Upper lobe of left lung (tissue), 6 donors: Measurements from ENCODE around the gene TAGLN. TPM values are rescaled to one million over a fixed set of nuclear protein-coding genes. Genes with fewer than 3 reads are reported as not detected.

Experiments used
- ATAC-seq, 2 donors: fragments of 200-7000 bp; cut with Tn5 transposase; one replicate each; pipeline ENCODE4 v1.9.1; 2022; ENCODE audit warnings: mild to moderate bottlenecking in 2 of 2, moderate library complexity in 2 of 2; ENCODE audit not compliant: low FRiP score in 2 of 2
- DNase-seq, 2 donors: peaks; one replicate each; pipeline ENCODE4 v3.0.0-alpha.2; 2019 to 2020
- H3K27ac ChIP-seq, 4 donors: fragments of 200-600 bp; sonication (generic); one replicate each; pipeline ENCODE4 v1.5.1; 2016 to 2019
- H3K27me3 ChIP-seq, 4 donors: fragments of 200-600 bp; sonication (generic); one replicate each; pipeline ENCODE4 v1.5.1; 2017 to 2019
- H3K36me3 ChIP-seq, 4 donors: fragments of 200-600 bp; sonication (generic); one replicate each; pipeline ENCODE4 v1.5.1; 2016 to 2019
- H3K4me1 ChIP-seq, 4 donors: fragments of 200-600 bp; sonication (generic); one replicate each; pipeline ENCODE4 v1.5.1; 2018 to 2019
- H3K4me3 ChIP-seq, 4 donors: fragments of 200-600 bp; sonication (generic); one replicate each; pipeline ENCODE4 v1.5.1; 2017 to 2019; ENCODE audit warnings: mild to moderate bottlenecking in 2 of 4, moderate library complexity in 1 of 4
- H3K9me3 ChIP-seq, 4 donors: fragments of 200-600 bp; sonication (generic); one replicate each; pipeline ENCODE4 v1.5.1; 2018 to 2019
- EP300 ChIP-seq, 4 donors: sonication (generic); formaldehyde crosslinking; IDR thresholded peaks; one replicate each; pipeline ENCODE4 v1.5.1; 2017; ENCODE audit warnings: antibody characterized with exemption in 4 of 4, control low read depth in 2 of 4
- POLR2A ChIP-seq, 4 donors: fragments of 450-650 bp; IDR thresholded peaks; one replicate each; pipeline ENCODE4 v1.5.1; 2016 to 2017; ENCODE audit warnings: antibody characterized with exemption in 4 of 4, mild to moderate bottlenecking in 2 of 4
- POLR2AphosphoS5 ChIP-seq, 2 donors: sonication (generic); formaldehyde crosslinking; IDR thresholded peaks; one replicate each; pipeline ENCODE4 v1.5.1; 2017; ENCODE audit warnings: antibody characterized with exemption in 2 of 2
- WGBS, 2 donors: methylation state at CpG; one replicate each; pipeline ENCODE4 v1.1.5; 2017 to 2018; 5-methylcytosine and 5-hydroxymethylcytosine counted together
- total RNA-seq, 6 donors: library from RNA; depleted of rRNA in 4 of 6; stranded (reverse); fragments of >200 nt in 4 of 6; gene quantifications; one replicate each; pipeline versions ENCODE4 v1.1.0 to v1.2.1, GENCODE V29; 2016 to 2021
- TF ChIP-seq, protein P1 (sequence below), 6 experiments: fragments of 450-650 bp in 4 of 6; fragments of 200-600 bp in 2 of 6; sonication (generic) in 2 of 6; IDR thresholded peaks; one replicate each; pipeline ENCODE4 v1.5.1; 2016 to 2019; ENCODE audit warnings: antibody characterized with exemption in 6 of 6
- donor health status: DM: no; HTN: no; CAD: no; lungs with moderate emphysema.
- donor health status: DM: no; HTN: yes; CAD: no; lungs with severe emphysema.

Gene TAGLN
- total RNA-seq, 6 donors from 2014 or later, result 105 to 608 (median 334) TPM

DNA sequence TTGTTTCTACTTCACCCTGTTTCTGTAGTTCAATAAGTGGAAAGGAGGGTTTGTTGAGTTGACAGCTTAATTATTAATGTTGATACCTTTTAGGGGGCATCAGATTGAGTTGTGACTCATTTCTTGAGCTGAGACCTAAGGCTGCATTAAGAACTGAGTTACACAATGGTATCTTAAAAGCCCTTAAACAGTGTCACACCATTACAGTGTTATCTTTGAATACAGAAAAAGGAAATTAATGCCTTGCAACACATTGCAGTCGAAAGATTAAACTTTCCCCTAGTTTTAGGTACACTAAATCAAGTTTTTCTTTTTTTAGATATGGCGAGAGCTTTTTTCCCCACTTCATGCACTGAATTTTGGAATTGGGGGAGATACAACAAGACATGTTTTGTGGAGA lies 38.3 kb upstream of the TAGLN start:
- H3K9me3 ChIP-seq, result no peaks in the 10 kb centered on the region
- peaks cover 29 to 82% (median 41%) of the 10 kb centered on the region in 4 donors for H3K36me3 ChIP-seq
- peaks cover 16 to 24% (median 19%) of the 10 kb centered on the region in 4 donors for H3K4me1 ChIP-seq
- no peak overlapping the region for H3K4me3 ChIP-seq
- DNase-seq (no peak), ATAC-seq (no peak)
- WGBS, 2 donors, result 45 to 62% methylated on average over 2 of the region's 2 CpGs
- no peaks in the 10 kb centered on the region for H3K27me3 ChIP-seq
- H3K27ac ChIP-seq, result peak overlapping the region in 2 of 4 donors; percentile 54 to 60
- TF ChIP-seq, protein P1, sequence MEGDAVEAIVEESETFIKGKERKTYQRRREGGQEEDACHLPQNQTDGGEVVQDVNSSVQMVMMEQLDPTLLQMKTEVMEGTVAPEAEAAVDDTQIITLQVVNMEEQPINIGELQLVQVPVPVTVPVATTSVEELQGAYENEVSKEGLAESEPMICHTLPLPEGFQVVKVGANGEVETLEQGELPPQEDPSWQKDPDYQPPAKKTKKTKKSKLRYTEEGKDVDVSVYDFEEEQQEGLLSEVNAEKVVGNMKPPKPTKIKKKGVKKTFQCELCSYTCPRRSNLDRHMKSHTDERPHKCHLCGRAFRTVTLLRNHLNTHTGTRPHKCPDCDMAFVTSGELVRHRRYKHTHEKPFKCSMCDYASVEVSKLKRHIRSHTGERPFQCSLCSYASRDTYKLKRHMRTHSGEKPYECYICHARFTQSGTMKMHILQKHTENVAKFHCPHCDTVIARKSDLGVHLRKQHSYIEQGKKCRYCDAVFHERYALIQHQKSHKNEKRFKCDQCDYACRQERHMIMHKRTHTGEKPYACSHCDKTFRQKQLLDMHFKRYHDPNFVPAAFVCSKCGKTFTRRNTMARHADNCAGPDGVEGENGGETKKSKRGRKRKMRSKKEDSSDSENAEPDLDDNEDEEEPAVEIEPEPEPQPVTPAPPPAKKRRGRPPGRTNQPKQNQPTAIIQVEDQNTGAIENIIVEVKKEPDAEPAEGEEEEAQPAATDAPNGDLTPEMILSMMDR (IDR thresholded peaks at IDR 0.05), result no peak
- TF ChIP-seq POLR2A (IDR thresholded peaks at IDR 0.05), result no peak
- no peak for TF ChIP-seq POLR2AphosphoS5 (IDR thresholded peaks at IDR 0.05)
- no peak for TF ChIP-seq EP300 (IDR thresholded peaks at IDR 0.05)

DNA sequence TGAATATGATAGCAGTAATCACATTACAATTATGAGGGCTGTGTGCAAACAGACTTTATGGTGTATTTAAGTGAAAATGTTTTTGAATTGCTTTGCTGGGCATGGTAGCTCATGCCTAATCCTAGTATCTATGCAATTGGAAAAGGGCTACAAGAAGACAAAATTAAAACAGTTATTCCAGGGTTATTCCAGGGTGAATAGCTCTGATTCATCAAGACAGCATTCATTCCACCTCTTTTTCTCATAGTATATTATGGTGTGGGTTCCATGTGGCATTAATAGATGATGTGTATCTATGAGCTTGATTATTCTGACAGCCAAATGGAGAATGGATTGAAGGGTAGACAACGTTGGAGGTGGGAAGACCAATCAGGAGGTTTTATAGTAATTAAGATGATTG lies 32.7 kb upstream of the TAGLN start:
- ATAC-seq, result no peak
- Histone ChIP-seq H3K27ac (no peak overlapping the region), H3K9me3 (no peaks in the 10 kb centered on the region), H3K4me1 (peaks cover 0 to 4% (median 0%) of the 10 kb centered on the region in 4 donors), H3K36me3 (peaks cover 24 to 100% (median 63%) of the 10 kb centered on the region in 4 donors), H3K4me3 (no peak overlapping the region), H3K27me3 (no peaks in the 10 kb centered on the region)
- WGBS, 2 donors, result 54 to 69% methylated on average over 1 of the region's 1 CpG
- no peak for DNase-seq
- TF ChIP-seq, protein P1 (IDR thresholded peaks at IDR 0.05), result no peak
- no peak for TF ChIP-seq POLR2A (IDR thresholded peaks at IDR 0.05)
- no peak for TF ChIP-seq EP300 (IDR thresholded peaks at IDR 0.05)
- TF ChIP-seq POLR2AphosphoS5 (IDR thresholded peaks at IDR 0.05), result no peak

DNA sequence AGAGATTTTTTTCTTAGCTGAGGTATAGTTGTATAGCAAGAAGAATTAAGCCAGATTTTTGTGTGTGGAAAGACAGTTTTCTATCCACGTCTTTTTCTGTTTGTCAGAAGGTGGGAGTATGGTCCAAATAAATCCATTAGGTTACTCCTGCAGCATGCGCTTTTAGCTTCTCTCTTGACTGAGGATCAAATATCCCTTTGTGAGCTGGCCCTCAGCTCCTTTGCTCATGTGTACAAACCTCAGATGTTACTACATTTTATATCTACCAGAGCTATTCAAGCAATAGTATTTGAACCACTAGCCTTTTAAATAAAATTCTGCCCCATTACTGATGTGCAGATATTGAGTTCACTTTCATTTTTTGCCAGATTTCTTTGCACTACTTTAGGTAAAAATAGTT lies 29.4 kb upstream of the TAGLN start:
- ATAC-seq, result no peak
- TF ChIP-seq POLR2AphosphoS5 (IDR thresholded peaks at IDR 0.05) (no peak), EP300 (IDR thresholded peaks at IDR 0.05) (no peak), POLR2A (IDR thresholded peaks at IDR 0.05) (no peak)
- TF ChIP-seq, protein P1 (IDR thresholded peaks at IDR 0.05), result no peak
- H3K27ac ChIP-seq, result no peak overlapping the region

DNA sequence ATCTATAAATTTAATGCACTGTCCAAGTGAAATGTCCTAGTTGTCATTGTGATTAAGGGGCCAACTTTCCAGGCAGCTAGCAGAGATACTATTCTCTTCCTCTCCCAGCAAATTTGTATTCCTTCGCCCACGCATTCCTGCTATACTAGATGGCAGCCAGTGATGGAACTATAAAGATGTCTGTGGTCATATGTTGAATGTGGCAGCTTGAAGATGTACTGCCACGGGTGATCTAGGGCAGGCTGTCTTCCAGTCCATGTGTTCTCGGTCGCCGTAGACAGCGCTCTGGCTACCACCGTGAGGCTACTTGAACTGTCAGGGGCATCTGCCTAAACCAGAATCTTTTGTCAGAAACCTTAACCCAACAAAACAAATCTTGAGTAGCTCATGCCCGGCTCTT lies 29.0 kb upstream of the TAGLN start:
- H3K4me3 ChIP-seq, result no peak overlapping the region
- H3K27me3 ChIP-seq, result no peaks in the 10 kb centered on the region
- no peaks in the 10 kb centered on the region for H3K9me3 ChIP-seq
- H3K36me3 ChIP-seq, result peaks cover 4 to 68% (median 28%) of the 10 kb centered on the region in 4 donors
- no peak for TF ChIP-seq POLR2AphosphoS5 (IDR thresholded peaks at IDR 0.05)
- TF ChIP-seq, protein P1 (IDR thresholded peaks at IDR 0.05), result no peak
- no peak for TF ChIP-seq POLR2A (IDR thresholded peaks at IDR 0.05)
- no peak for TF ChIP-seq EP300 (IDR thresholded peaks at IDR 0.05)
- peaks cover 9 to 15% (median 9%) of the 10 kb centered on the region in 4 donors for H3K4me1 ChIP-seq
- ATAC-seq, result no peak
- DNase-seq, result no peak
- WGBS, 2 donors, result 87 to 93% methylated on average over 9 of the region's 9 CpGs
- H3K27ac ChIP-seq, result no peak overlapping the region

More for the DNA sequence above, 29.4 kb upstream of the TAGLN start:
- DNase-seq, result no peak
- Histone ChIP-seq H3K36me3 (peaks cover 6 to 73% (median 32%) of the 10 kb centered on the region in 4 donors), H3K4me3 (no peak overlapping the region), H3K27me3 (no peaks in the 10 kb centered on the region), H3K9me3 (no peaks in the 10 kb centered on the region), H3K4me1 (peaks cover 9 to 15% (median 9%) of the 10 kb centered on the region in 4 donors)
- WGBS, 2 donors, result 93% methylated on average over 2 of the region's 2 CpGs

DNA sequence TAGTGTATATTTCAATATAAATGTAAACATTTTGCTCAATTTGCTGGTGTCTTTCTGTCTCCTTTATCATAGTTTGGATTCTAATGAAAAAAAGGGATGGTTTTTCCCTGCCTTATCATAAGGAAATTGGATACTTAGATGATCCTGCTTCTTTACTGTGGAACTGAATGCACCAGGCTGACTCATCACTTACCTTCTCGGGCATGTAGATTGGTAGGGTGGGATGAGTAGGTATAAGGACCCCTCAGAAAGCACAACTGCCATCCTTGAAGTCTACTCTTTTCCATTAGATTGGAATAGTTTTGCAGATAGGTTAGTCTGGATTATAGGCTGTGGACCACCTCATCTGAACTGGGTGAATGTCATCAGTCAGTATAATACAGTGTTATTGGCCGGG lies 28.2 kb upstream of the TAGLN start:
- ATAC-seq, result no peak
- Histone ChIP-seq H3K4me3 (no peak overlapping the region), H3K4me1 (peaks cover 9 to 13% (median 9%) of the 10 kb centered on the region in 4 donors), H3K9me3 (no peaks in the 10 kb centered on the region), H3K27ac (no peak overlapping the region), H3K36me3 (peaks cover 0 to 60% (median 21%) of the 10 kb centered on the region in 4 donors), H3K27me3 (no peaks in the 10 kb centered on the region)
- 87 to 93% methylated on average over 2 of the region's 2 CpGs for WGBS, 2 donors
- no peak for DNase-seq
- TF ChIP-seq, protein P1 (IDR thresholded peaks at IDR 0.05), result no peak
- TF ChIP-seq POLR2A (IDR thresholded peaks at IDR 0.05), result no peak
- TF ChIP-seq EP300 (IDR thresholded peaks at IDR 0.05), result no peak
- no peak for TF ChIP-seq POLR2AphosphoS5 (IDR thresholded peaks at IDR 0.05)
